A673 (cell line): ENCODE data around the gene IFNA16. TPM values are rescaled to one million over a fixed set of nuclear protein-coding genes. Genes with fewer than 3 reads are reported as not detected.
"Not testable (repeated sequence)": the region's sequence is repeated elsewhere in the genome, so short reads cannot be mapped to it uniquely, and the experiment has no call there.

Experiments used
- BruUV-seq: library from RNA; stranded (reverse); fragments of 400-500 nt; replicated peaks from 2 replicates; lab custom pipeline; 2021; lab: Mats Ljungman, UMichigan
- CTCF ChIA-PET: fragments of 300-600 bp; sonication (Branson Sonifier 250); formaldehyde crosslinking; loops from one replicate; lab custom pipeline; 2022; ENCODE audit warnings: antibody characterized with exemption; lab: Charles Lee
- POLR2A ChIA-PET: fragments of 300-600 bp; sonication (Branson Sonifier 250); formaldehyde crosslinking; loops from one replicate; lab custom pipeline; 2022; ENCODE audit warnings: antibody characterized with exemption; ENCODE audit not compliant: low non-redundant PET; lab: Charles Lee
- DNase-seq: peaks from one replicate; pipeline ENCODE4 v3.0.0-alpha.2; 2015; ENCODE audit warnings: low spot score
- H3K27ac ChIP-seq: fragments of 200-600 bp; sonication (generic); 2 replicates; pipeline ENCODE4 v1.5.1; 2016; ENCODE audit warnings: mixed run types, low read depth, mild to moderate bottlenecking, mixed read lengths, antibody characterized with exemption, low read length; ENCODE audit not compliant: poor library complexity, severe bottlenecking
- H3K27me3 ChIP-seq: fragments of 200-600 bp; sonication (generic); replicated peaks from 2 replicates; pipeline ENCODE4 v1.6.1; 2017; ENCODE audit warnings: mixed run types, low read depth, mild to moderate bottlenecking, mixed read lengths, antibody characterized with exemption, low read length; ENCODE audit not compliant: insufficient read depth, poor library complexity
- H3K36me3 ChIP-seq: fragments of 200-600 bp; sonication (generic); 2 replicates; pipeline ENCODE4 v1.6.1; 2016; ENCODE audit warnings: mixed run types, mild to moderate bottlenecking, mixed read lengths, antibody characterized with exemption, low read length; ENCODE audit not compliant: insufficient read depth, poor library complexity, severe bottlenecking
- H3K4me1 ChIP-seq: fragments of 200-600 bp; sonication (generic); 2 replicates; pipeline ENCODE4 v1.6.1; 2017; ENCODE audit warnings: mixed run types, mild to moderate bottlenecking, mixed read lengths, antibody characterized with exemption, low read length; ENCODE audit not compliant: insufficient read depth, poor library complexity, severe bottlenecking
- H3K4me3 ChIP-seq: fragments of 200-600 bp; sonication (generic); 2 replicates; pipeline ENCODE4 v1.5.1; 2016; ENCODE audit warnings: low read depth, mixed run types, mild to moderate bottlenecking, mixed read lengths, low read length; ENCODE audit not compliant: poor library complexity, severe bottlenecking
- H3K9me3 ChIP-seq: fragments of 200-600 bp; sonication (generic); 2 replicates; pipeline ENCODE4 v1.6.1; 2016; ENCODE audit warnings: mixed run types, low read depth, mild to moderate bottlenecking, mixed read lengths, antibody characterized with exemption, low read length; ENCODE audit not compliant: poor library complexity, severe bottlenecking
- EZH2 ChIP-seq: fragments of 200-600 bp; sonication (generic); IDR thresholded peaks from 2 replicates; pipeline ENCODE4 v1.6.1; 2017; ENCODE audit warnings: borderline replicate concordance, low read depth, mild to moderate bottlenecking, mixed read lengths, antibody characterized with exemption, low read length; ENCODE audit not compliant: poor library complexity, severe bottlenecking
- intact Hi-C: fragments of 100-400 bp; cut with micrococcal nuclease; formaldehyde crosslinking; loops from one replicate; pipeline ENCODE4 v1.10.0; 2022; ENCODE audit not compliant: unreplicated experiment
- total RNA-seq: library from RNA; stranded (reverse); gene quantifications from 2 replicates; pipeline ENCODE4 v1.2.3, GENCODE V29; 2021
- TF ChIP-seq, protein P1 (sequence below): fragments of 300-800, 200-600 bp; sonication (generic); conservative IDR thresholded peaks from 2 replicates; pipeline ENCODE4 v1.5.1; 2017; ENCODE audit warnings: low read depth, mild to moderate bottlenecking, antibody characterized with exemption, low read length, moderate library complexity, mixed read lengths

Gene IFNA16
- total RNA-seq, 1 experiment from 2014 or later = not detected

- H3K27ac ChIP-seq, H3K9me3 ChIP-seq, H3K36me3 ChIP-seq, intact Hi-C loops, CTCF ChIA-PET, H3K4me1 ChIP-seq, H3K27me3 ChIP-seq, POLR2A ChIA-PET, BruUV-seq, H3K4me3 ChIP-seq, DNase-seq: not testable (repeated sequence)
Observed at GRCh38 chr9:21210782-21211181, 6.3 kb downstream of the IFNA16 start.

DNA sequence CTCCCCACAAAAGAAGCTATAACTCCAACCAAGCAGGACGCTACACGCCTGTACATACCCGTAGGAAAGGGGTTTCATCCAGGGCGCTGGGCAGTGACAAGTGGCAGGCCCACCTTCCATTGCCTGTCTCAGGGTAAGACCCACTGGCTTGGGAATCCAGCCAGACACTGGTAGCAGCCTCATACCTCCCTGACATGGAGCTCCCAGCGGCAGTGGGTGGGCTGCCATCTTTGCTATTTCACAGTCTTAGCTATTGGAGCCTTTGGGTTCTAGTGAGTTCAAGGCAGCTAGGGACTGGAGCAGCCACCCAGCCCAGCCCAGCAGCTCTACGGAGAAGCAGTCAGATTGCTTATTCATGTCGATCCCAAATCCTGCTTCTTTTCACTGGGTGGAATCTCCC is 6.8 kb downstream of the IFNA16 start:
- no peak for DNase-seq
- Histone ChIP-seq H3K4me1 (no peaks in the 10 kb centered on the region), H3K27me3 (no peaks in the 10 kb centered on the region), H3K27ac (no peak overlapping the region), H3K36me3 (no peaks in the 10 kb centered on the region), H3K4me3 (no peak overlapping the region), H3K9me3 (no peaks in the 10 kb centered on the region)
- no TSS peak for BruUV-seq
- TF ChIP-seq, protein P1, sequence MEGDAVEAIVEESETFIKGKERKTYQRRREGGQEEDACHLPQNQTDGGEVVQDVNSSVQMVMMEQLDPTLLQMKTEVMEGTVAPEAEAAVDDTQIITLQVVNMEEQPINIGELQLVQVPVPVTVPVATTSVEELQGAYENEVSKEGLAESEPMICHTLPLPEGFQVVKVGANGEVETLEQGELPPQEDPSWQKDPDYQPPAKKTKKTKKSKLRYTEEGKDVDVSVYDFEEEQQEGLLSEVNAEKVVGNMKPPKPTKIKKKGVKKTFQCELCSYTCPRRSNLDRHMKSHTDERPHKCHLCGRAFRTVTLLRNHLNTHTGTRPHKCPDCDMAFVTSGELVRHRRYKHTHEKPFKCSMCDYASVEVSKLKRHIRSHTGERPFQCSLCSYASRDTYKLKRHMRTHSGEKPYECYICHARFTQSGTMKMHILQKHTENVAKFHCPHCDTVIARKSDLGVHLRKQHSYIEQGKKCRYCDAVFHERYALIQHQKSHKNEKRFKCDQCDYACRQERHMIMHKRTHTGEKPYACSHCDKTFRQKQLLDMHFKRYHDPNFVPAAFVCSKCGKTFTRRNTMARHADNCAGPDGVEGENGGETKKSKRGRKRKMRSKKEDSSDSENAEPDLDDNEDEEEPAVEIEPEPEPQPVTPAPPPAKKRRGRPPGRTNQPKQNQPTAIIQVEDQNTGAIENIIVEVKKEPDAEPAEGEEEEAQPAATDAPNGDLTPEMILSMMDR = no peak
- TF ChIP-seq EZH2 = no peak
- ChIA-PET POLR2A (no interaction called here), CTCF (no interaction called here)
- intact Hi-C loops = no loop called here

DNA sequence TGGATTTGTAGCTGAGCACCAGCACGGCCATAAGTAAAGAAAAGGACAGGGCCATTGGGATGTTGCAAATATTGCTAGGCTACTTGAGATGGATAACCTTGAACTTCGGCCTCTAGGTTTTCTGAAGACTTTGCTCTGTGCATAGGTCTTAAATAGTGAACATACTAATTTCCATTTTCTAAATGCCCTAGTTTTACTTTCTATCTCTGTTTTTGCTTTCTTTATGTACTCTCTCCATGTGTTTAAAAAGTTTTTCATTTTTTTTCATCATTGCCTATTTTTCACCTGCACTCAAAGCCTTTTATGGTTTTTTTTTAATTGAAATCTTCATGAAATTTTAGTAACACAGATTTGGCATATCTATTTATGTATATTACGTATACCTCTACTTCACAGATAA is 10.1 kb downstream of the IFNA16 start, which contains the start of gene IFNA10:
TSS of gene IFNA10 (minus strand) at position 101 of the 400 bp plus-strand sequence. CDS start at position 55, 46 bp downstream.
- DNase-seq, H3K4me3 ChIP-seq, intact Hi-C loops, POLR2A ChIA-PET, H3K4me1 ChIP-seq, CTCF ChIA-PET, H3K27me3 ChIP-seq, H3K27ac ChIP-seq, BruUV-seq, H3K36me3 ChIP-seq, H3K9me3 ChIP-seq: not testable (repeated sequence)

- no peaks in the 10 kb centered on the region for H3K9me3 ChIP-seq
Observed at GRCh38 chr9:21205204-21205603, 11.9 kb downstream of the IFNA16 start.

DNA sequence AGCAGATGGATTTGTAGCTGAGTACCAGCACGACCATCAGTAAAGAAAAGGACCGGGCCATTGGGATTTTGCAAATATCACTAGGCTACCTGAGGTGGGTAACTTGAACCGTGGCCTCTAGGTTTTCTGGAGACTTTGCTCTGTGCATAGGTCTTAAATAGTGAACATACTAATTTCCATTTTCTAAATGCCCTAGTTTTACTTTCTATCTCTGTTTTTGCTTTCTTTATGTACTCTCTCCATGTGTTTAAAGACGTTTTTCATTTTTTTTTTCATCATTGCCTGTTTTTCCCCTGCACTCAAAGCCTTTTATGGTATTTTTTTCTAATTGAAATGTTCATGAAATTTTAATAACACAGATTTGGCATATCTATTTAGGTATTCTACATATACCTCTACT is 15.0 kb downstream of the IFNA16 start, which contains the start of gene IFNA7:
TSS of gene IFNA7 (minus strand) at position 101 of the 400 bp plus-strand sequence. CDS start at position 61, 40 bp downstream.
- POLR2A ChIA-PET, H3K36me3 ChIP-seq, H3K9me3 ChIP-seq, H3K4me1 ChIP-seq, BruUV-seq, intact Hi-C loops, H3K4me3 ChIP-seq, H3K27me3 ChIP-seq, DNase-seq, H3K27ac ChIP-seq, CTCF ChIA-PET: not testable (repeated sequence)

More at GRCh38 chr9:21205204-21205603, 11.9 kb downstream of the IFNA16 start:
- Histone ChIP-seq H3K27me3 (no peaks in the 10 kb centered on the region), H3K4me3 (no peak overlapping the region), H3K27ac (no peak overlapping the region), H3K4me1 (no peaks in the 10 kb centered on the region), H3K36me3 (no peaks in the 10 kb centered on the region)
- ChIA-PET POLR2A (no interaction called here), CTCF (no interaction called here)
- intact Hi-C loops = no loop called here
- no peak for DNase-seq
- no TSS peak for BruUV-seq
- TF ChIP-seq, protein P1 = no peak
- no peak for TF ChIP-seq EZH2
